C4-2B (cell line): ENCODE data around the gene USP48.

Experiments used
- H3K27ac ChIP-seq: fragments of 450-650 bp; 2 replicates; pipeline ENCODE4 v1.5.1; 2017
- ZFX ChIP-seq: fragments of 450-650 bp; IDR thresholded peaks from 2 replicates; pipeline ENCODE4 v1.6.1; 2017
- TF ChIP-seq, protein P1 (sequence below): fragments of 450-650 bp; conservative IDR thresholded peaks from 2 replicates; pipeline ENCODE4 v1.5.1; 2017; ENCODE audit warnings: mild to moderate bottlenecking

USP48 gene

DNA sequence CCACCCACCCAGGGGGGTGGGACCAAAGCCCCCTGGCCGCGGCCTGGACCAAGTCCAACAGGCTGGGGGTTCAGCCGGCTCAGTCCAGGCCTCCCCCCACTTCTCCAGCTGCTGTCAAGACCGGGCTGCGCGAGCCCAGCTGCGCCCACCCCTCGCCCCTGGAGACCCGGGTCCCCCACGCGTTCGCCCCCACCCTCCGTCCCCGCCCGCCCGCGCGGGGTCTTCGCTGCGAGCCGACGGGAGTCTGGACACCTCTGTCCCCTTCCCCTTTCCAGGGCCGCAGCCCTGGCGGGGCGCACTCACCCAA, 114.0 kb downstream of the USP48 start:
- TF ChIP-seq ZFX: no peak
- TF ChIP-seq, protein P1, sequence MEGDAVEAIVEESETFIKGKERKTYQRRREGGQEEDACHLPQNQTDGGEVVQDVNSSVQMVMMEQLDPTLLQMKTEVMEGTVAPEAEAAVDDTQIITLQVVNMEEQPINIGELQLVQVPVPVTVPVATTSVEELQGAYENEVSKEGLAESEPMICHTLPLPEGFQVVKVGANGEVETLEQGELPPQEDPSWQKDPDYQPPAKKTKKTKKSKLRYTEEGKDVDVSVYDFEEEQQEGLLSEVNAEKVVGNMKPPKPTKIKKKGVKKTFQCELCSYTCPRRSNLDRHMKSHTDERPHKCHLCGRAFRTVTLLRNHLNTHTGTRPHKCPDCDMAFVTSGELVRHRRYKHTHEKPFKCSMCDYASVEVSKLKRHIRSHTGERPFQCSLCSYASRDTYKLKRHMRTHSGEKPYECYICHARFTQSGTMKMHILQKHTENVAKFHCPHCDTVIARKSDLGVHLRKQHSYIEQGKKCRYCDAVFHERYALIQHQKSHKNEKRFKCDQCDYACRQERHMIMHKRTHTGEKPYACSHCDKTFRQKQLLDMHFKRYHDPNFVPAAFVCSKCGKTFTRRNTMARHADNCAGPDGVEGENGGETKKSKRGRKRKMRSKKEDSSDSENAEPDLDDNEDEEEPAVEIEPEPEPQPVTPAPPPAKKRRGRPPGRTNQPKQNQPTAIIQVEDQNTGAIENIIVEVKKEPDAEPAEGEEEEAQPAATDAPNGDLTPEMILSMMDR: no peak
- no peak overlapping the region for H3K27ac ChIP-seq

DNA sequence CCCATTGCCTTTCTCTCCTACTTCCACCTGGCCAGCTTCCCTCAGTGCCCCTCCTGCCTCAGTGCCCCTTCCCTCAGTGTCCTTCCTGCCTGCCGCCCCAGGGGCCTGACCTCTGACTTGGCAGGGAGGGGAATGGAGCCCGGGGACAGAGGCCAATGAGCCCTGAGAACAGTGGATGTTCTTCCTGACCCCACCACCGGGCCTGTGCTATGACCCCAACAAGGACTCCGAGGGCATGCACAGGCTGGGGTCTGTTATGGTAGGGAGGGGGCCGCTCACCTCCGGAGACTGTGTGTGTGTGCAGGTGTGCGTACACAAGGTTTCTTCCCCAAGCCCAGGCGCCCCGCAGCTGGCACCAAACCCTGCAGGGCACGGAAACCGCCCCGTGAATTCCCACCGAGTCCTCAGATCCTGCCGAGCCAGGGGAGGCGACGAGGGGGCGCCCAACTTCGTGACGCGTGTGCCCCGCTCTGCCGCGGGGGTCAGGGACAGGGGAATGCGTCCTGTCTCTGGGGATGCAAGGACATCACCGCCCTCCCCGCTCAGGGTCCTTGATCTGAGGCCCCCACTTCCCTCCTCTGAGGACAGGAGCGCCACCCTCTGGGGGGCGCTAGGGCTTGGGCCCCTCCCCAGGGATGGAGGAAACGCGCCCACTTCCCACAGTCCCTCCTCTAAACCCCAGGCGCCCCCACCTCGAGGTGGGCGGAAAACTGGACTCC, 114.6 kb downstream of the USP48 start:
- TF ChIP-seq, protein P1: no peak
- no peak for TF ChIP-seq ZFX
- H3K27ac ChIP-seq: no peak overlapping the region

GRCh38 chr1:21667348-21668231, 115.4 kb downstream of the USP48 start:
- TF ChIP-seq, protein P1: no peak
- TF ChIP-seq ZFX: no peak
- no peak overlapping the region for H3K27ac ChIP-seq

DNA sequence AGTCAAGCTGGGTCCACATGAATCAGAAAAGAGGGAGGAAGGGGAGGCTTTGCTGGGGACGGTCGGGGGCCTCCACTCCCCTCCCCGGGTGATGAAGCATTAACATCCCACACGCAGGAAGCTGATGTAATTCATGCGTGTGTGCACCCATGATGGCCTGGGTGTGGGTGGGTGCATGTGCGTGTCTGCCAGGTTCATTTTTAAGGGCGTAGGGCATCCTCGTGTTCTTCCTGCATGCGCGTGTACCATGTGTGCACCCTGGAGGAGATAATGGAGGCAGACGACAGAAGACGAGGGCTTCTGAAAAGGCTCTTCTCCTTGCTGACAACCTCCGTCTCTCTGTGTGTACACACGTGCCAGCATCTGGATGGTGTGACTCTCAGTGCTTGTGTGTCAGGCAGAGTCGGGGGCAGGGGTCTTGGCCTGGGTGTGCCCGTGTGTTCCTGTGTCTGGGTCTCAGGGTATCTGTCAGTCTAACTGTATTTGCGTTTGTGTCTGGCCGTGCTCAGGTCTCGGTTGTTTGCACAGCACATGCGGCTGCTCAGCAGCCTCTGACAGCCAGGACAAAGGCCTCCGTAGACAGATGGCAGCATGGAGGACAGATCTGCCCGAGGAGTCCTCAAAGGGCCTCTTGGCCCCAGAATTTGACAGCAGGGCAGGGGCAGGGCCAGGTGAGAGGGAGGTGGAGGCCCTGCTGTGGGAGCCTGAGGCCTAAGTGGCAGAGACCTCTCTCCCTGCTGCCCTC, 116.2 kb downstream of the USP48 start:
- peak overlapping the region; percentile 17 for H3K27ac ChIP-seq
- no peak for TF ChIP-seq ZFX
- TF ChIP-seq, protein P1: no peak

DNA sequence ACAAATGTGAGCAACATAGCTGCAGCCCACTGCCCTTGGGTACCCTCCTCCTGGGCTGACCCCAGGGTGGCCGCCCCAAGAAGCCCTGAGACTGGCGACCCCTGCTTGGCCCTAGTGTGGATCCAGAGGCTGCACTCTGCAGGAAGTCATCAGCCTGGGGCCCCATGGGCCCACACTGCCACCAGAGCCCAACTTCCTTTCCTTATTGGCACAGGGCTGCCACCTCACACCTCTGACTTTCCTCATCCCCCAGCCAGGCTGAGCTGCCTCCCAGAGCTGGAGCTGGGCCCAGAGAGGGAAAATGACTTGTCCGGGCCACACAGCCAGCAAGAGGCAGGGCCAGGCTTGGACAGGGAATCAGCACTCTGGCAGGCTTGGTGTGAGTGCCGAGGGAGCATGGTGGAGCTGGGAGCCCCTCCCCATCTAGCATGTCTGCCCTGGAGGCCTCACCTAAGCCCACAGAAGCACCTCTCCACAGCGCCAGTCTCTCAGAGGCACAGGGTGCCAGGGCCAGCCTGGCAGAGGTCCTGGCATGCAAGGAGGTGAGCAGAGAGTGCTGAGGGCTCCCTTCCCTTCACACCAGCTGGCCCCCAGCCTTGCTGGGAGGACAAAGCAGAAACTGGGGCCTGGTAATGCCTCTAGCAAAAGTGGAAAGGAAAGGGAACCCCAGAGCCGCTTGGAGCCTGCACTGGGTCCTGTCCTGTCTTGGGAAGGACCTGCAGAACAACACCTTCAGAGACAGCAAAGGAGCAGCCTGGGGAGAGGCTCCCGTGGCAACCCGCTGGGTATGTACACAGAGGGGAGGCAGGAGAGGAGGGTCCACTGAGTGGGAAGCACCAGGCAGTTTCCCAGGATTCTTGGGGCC, 117.0 kb downstream of the USP48 start:
- TF ChIP-seq, protein P1: no peak
- TF ChIP-seq ZFX: no peak
- H3K27ac ChIP-seq: peak overlapping the region; percentile 17

DNA sequence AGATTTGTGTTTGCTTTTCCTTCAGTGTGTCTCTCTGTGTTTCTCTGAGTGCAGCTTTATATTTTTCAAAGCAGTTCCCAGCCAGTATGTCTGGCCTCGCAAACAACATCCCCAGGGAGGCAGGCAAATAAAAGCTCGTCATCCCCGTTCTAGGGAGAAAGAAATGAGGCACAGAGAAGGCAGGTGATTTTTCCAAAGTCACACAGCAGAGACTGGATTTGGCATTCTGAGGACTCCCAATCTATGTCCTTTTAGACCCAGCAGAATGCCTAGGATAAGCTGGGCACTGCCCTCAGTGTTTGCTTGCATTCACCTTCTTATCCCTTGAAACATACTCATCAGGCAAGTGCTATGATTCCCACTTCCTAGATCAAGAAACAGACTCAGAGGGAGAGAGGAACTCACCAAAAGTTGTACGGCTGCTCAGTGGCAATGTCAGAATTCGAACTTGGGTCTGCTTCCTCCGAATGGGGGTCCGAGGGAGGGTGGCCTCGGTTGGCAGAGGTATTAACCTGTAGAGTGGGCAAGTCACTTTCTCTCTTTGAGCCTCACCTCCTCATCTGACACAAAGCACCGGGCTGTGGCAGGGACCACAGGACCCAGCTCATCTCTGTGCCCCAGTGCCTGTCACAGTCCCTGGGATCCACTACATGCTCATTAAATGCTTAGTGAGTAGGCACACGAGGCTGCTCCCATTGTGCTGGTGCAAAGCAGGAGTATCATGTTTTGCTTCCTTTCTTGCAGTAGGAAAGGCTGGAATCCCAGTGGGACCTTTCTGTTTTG, 118.0 kb downstream of the USP48 start:
- H3K27ac ChIP-seq: no peak overlapping the region; the same call in 1 of the 2 replicates
- TF ChIP-seq, protein P1: no peak
- TF ChIP-seq ZFX: no peak
